HG03469 (cell line): ENCODE results near the gene PSMB8.

Source experiments
- ATAC-seq: cut with Tn5 transposase; IDR thresholded peaks from one replicate; pipeline ENCODE4 v1.9.1; 2021; ENCODE audit warnings: mild to moderate bottlenecking, moderate library complexity, moderate number of reproducible peaks; ENCODE audit not compliant: unreplicated experiment

Gene PSMB8

GRCh38 chr6:32857156-32857891 lies 13.5 kb upstream of the PSMB8 start:
- ATAC-seq = no peak

- ATAC-seq = no peak
Measured at GRCh38 chr6:32855467-32856174, 11.8 kb upstream of the PSMB8 start.

GRCh38 chr6:32854376-32855178 lies 10.7 kb upstream of the PSMB8 start:
- peak; percentile 2 for ATAC-seq

- ATAC-seq = peak; percentile 57
Measured at GRCh38 chr6:32853541-32854375, 9.9 kb upstream of the PSMB8 start, which contains the start of the genes PSMB9 and TAP1. Gene PSMB9 (plus strand): TSS chr6:32854192. CDS start chr6:32854230, 38 bp downstream. Gene TAP1 (minus strand): TSS chr6:32853704. CDS start chr6:32853636, 68 bp downstream.

GRCh38 chr6:32852844-32853540 lies 9.1 kb upstream of the PSMB8 start:
- no peak for ATAC-seq

GRCh38 chr6:32852018-32852843 lies 8.4 kb upstream of the PSMB8 start:
- ATAC-seq = no peak

- ATAC-seq = no peak
Measured at GRCh38 chr6:32851025-32851424, 7.2 kb upstream of the PSMB8 start.

GRCh38 chr6:32849126-32849525 lies 5.3 kb upstream of the PSMB8 start:
- no peak for ATAC-seq

GRCh38 chr6:32847795-32848194 lies 3.9 kb upstream of the PSMB8 start:
- ATAC-seq = no peak

- no peak for ATAC-seq
Measured at GRCh38 chr6:32847004-32847403, 3.2 kb upstream of the PSMB8 start.

GRCh38 chr6:32845384-32845884 lies 1.6 kb upstream of the PSMB8 start:
- ATAC-seq = no peak

GRCh38 chr6:32844839-32845383 lies 1.1 kb upstream of the PSMB8 start:
- no peak for ATAC-seq

- ATAC-seq = no peak
Measured at GRCh38 chr6:32843331-32843978, 392 bp downstream of the PSMB8 start.

GRCh38 chr6:32842690-32843089 lies 1.2 kb downstream of the PSMB8 start:
- no peak for ATAC-seq

GRCh38 chr6:32842021-32842650 lies 1.7 kb downstream of the PSMB8 start:
- ATAC-seq = no peak

- ATAC-seq = no peak
Measured at GRCh38 chr6:32840604-32841246, 3.1 kb downstream of the PSMB8 start.

- no peak for ATAC-seq
Measured at GRCh38 chr6:32839356-32839755, 4.5 kb downstream of the PSMB8 start.
